Cardiac fibroblast (primary cell): Measurements from ENCODE around the gene XPNPEP3.
A peak's percentile ranks its signal among the peaks of the same experiment; 100 is the strongest.

Experiments
- DNase-seq, 2 donors: peaks; one replicate each; pipeline versions ENCODE4 v3.0.0 to v3.0.0-alpha.2; 2010; ENCODE audit warnings: low read depth in 2 of 2
- H3K4me3 ChIP-seq, 2 donors: replicated peaks in 1 of 2; 1 replicate in 1 of 2; 2 replicates in 1 of 2; pipeline ENCODE4 v1.5.1; 2011; ENCODE audit warnings: low read depth in 2 of 2, low read length in 2 of 2, mild to moderate bottlenecking in 2 of 2, moderate library complexity in 1 of 2
- TF ChIP-seq, protein P1 (sequence below): IDR thresholded peaks from one replicate; pipeline ENCODE4 v1.5.1; 2011; ENCODE audit warnings: low read depth, mild to moderate bottlenecking, low read length, inconsistent platforms

XPNPEP3 gene

DNA sequence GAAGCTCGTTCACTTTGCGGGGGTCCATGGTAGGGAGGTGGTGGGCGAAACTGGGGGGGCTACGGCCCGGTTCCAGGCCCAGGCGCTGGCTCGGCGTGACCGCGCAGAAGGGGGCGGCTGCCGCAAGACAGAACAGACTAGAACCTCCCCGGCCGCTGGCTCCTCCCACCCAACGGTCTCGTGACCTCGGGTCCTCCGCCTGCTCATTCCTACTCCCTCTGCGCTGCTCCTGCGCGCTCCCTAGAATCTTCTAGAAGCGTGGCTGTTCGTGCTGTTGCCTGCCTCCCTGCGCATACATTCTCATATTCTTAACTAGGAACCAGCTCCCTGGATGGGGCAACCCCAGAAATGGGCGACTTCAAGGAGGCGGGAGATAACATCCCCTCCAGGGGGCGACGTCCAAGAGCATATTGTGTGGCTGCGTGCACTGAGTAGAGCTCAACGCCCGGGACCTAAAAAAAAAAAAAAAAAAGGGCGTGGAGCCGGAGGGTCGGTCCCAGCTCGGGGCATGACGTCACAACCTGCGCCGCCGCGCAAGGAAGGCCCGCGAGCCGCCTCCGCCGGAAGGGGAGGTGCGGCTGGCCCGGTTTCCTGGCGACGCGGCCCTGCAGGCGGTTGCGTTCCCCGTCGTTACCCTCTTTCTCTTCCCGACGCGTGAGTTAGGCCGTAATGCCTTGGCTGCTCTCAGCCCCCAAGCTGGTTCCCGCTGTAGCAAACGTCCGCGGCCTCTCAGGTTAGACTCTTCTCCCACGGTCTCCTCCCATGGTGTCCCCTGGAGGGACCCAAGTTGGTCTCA lies at the start of gene XPNPEP3, which contains the start of gene ST13:
XPNPEP3 (plus strand) TSS at position 636 of the 796 bp plus-strand sequence; CDS start at position 670, 34 bp downstream.
ST13 (minus strand) TSS at position 127 of the 796 bp plus-strand sequence; CDS start at position 28, 99 bp downstream.
- DNase-seq = peak; percentile 97 to 98
- peak within 1 kb of the TSS; percentile 96 to 97 for H3K4me3 ChIP-seq
- TF ChIP-seq, protein P1, sequence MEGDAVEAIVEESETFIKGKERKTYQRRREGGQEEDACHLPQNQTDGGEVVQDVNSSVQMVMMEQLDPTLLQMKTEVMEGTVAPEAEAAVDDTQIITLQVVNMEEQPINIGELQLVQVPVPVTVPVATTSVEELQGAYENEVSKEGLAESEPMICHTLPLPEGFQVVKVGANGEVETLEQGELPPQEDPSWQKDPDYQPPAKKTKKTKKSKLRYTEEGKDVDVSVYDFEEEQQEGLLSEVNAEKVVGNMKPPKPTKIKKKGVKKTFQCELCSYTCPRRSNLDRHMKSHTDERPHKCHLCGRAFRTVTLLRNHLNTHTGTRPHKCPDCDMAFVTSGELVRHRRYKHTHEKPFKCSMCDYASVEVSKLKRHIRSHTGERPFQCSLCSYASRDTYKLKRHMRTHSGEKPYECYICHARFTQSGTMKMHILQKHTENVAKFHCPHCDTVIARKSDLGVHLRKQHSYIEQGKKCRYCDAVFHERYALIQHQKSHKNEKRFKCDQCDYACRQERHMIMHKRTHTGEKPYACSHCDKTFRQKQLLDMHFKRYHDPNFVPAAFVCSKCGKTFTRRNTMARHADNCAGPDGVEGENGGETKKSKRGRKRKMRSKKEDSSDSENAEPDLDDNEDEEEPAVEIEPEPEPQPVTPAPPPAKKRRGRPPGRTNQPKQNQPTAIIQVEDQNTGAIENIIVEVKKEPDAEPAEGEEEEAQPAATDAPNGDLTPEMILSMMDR = no peak

DNA sequence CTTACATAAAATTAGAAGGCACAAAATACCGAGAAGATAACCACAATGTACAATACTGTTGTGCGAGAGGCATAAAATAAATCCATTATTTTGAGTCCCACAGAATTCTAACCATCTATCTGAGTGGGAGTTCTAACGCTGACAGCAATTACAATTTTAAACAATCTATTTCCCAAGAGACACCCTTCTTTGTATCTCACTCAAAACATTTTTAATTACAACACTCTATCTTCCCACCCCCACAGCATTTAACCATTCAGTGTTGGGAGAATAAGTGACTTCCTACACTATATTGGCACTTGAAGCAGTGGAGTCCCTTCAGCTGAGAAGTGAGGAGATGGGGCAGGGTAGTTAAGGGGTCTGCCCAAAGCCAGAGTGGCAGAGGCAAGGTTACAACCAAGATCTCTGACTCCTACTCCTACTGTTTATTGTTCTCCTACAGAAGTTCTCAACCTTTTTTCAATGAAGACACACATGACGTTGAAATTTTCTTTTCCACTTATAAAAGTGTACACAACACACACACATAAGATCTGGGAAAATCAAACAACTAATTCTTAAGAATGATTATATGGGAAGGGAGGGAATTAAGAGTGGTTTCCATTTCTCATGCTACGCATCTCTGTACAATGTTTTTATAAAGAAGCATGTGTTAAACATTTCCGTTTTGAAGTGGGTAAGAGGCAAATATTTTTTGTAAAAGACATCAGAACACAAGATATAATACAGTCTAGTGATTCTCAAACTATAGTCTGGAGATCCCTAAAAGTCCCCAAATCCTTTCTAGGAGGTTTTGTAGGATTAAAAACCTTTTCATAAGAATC lies 48.7 kb upstream of the XPNPEP3 start:
- no peak overlapping the region for H3K4me3 ChIP-seq
- TF ChIP-seq, protein P1 = no peak
- DNase-seq = peak; percentile 21 to 62

DNA sequence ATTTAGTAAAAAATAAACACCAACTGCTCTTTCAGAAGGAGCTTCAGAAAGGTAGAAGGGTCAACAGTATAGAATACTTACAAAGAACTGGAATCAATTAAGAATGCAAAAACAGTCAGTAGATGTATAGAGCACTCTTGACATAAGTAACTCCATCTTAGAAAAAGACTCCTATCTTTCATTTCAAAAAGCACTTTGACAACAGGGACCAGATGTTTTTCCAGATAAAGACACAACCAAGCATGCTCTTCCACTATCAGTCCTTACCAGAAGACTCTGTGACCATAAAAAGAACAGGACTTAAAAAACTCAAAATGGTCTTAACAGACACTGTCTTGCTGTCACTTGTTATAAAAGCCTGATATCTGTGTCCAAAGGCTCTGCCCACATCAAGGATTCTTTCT lies 43.0 kb upstream of the XPNPEP3 start:
- H3K4me3 ChIP-seq = no peak overlapping the region
- TF ChIP-seq, protein P1 = no peak

DNA sequence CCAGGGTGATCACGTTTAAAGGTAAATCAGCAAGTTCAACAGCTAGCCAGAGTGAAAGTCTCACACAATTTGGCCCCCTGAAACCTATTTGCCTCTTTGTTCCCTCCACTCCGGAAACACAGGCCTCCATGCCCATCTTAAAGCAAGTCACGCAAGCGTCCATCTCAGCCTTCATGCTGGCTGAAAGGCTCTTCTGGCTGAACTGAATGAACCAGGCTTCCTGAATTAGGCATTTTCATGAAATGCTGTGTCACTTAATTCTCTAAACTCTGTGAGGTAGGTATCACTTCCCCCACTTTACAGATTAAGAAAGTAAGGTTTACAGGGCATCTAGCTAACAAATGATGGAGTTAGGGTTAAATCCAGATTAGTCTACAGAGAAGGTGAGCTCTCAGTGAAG lies 39.2 kb upstream of the XPNPEP3 start:
- no peak for DNase-seq
- TF ChIP-seq, protein P1 = no peak
- no peak overlapping the region for H3K4me3 ChIP-seq

More for the DNA sequence above, 43.0 kb upstream of the XPNPEP3 start:
- no peak for DNase-seq

GRCh38 chr22:40818192-40818746 lies 38.7 kb upstream of the XPNPEP3 start:
- H3K4me3 ChIP-seq = peak overlapping the region; percentile 69 to 98
- no peak for DNase-seq
- TF ChIP-seq, protein P1 = no peak

DNA sequence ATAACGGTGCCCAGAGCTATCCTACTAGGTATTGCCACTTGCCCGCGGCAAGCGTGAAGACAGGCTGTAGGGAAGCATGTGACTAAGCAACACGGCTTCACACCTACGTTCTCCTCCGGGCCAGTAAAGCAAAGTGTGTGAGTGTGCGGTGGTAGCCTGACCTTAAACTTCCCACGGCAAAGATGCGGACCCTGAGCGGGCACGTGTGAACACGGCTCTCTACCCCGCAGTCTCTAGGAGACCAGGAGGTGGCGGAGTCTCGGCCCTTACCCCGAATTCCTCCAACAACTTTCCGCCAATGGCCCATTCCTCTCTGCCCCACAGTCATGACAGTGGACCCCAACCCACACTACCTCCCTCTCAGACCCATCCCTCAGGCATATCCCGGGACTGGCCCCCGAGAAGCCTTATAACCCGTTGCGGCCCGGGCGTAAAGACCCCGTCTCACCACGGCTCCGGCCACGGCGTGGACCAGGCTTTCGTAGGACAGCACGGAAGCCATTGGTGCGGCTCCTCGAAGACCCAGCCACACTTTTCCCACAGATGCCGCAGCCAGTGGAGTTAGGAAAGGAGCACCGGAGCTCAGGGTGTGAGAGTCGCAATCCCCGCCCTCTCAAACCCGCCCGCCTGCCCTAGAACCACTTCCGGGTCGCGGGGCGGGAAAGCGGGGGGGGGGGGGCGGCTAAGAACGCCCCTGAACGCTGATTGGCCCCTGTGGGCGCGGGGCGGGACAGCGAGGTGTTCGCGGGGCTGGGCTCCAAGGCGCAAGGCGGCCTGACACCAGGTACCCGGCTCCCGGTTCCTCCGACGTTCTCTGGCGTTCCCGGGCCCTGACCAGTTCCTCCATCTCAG lies 38.0 kb upstream of the XPNPEP3 start, which contains the start of gene SLC25A17:
SLC25A17 (minus strand) TSS at position 600 of the 852 bp plus-strand sequence; CDS start at position 502, 98 bp downstream.
- DNase-seq = peak; percentile 75 to 85
- H3K4me3 ChIP-seq = peak within 1 kb of the TSS; percentile 69 to 98
- TF ChIP-seq, protein P1 = peak; percentile 55
